GM21529 (cell line): ENCODE results near the gene SLC29A1.
A peak's percentile ranks its signal among the peaks of the same experiment; 100 is the strongest.
"Not testable (repeated sequence)": the region's sequence is repeated elsewhere in the genome, so short reads cannot be mapped to it uniquely, and the experiment has no call there.

ENCODE experiments used
- ATAC-seq: cut with Tn5 transposase; IDR thresholded peaks from one replicate; pipeline ENCODE4 v1.9.1; 2021; ENCODE audit not compliant: unreplicated experiment

Gene SLC29A1

DNA sequence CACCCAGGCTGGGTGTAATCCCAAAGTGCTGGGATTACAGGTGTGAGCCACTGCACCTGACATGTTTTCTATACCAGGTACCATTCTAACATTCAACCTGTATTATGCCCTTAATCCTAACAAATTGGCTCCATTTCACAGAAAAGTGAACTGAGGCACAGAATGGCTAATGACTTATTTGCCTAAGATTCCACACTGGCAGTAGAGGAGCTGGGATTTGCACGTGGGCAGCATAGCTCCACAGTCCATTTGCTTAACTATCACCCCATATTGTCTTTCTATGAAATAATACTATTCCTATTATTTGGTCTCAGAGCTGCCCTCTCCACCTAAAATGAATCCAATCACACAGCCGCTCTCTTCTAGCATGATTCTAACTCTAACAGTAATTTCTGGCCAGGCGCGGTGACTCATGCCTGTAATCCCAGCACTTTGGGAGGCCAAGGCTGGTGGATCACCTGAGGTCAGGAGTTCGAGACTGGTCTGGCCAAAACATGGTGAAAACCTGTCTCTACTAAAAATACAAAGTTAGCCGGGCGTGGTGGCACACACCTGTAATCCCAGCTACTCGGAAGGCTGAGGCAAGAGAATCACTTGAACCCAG is 30.0 kb upstream of the SLC29A1 start:
- ATAC-seq, result no peak

DNA sequence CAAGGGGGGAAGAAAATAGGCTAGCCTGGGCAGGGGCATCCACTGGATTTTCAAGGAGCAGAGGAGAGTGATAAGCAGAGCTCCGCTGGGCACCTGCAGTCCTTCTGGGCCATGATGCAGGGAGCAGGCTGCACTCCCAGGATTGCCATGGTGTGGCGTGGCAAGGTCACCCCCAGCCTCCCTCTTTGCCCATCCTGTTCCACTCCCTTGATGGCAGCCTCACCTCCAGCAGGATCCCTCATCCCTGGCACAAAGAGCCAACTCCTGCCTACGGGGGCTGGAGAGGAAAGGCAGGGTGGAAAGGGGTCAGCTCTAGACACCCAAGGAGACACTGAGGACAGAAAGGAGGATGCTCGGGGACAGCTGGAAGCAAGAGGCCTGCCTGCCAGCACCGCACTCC is 29.1 kb upstream of the SLC29A1 start:
- ATAC-seq, result no peak

DNA sequence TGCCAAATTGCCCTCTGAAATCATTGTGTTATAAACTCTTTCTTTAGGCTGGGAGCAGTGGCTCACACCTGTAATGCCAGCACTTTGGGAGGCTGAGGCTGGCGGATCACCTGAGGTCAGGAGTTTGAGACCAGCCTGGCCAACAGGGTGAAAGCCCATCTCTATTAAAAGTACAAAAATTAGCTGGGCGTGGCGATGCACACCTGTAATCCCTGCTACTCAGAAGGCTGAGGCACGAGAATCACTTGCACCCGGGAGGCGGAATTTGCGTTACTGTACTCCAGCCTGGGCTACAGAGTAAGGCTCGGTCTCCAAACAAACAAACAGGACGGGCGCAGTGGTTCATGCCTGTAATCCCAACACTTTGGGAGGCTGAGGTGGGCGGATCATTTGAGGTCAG is 27.0 kb upstream of the SLC29A1 start:
- ATAC-seq, result not testable (repeated sequence)

DNA sequence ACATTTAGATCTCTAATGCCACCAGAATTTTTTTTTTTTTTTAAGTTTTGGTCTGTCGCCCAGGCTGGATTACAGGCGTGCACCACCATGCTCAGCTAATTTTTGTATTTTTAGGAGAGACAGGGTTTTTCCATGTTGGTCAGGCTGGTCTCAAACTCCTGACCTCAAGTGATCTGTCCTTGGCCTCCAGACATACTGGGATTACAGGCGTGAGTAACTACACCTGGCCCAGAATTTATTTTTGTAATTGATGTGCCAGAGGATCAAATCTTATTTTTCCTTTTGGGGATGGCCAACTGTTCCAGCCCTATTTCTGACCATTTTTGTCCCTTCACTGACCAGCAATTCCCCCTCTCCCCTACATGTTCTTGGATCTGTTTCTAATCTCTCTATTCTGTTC is 24.7 kb upstream of the SLC29A1 start:
- no peak for ATAC-seq

DNA sequence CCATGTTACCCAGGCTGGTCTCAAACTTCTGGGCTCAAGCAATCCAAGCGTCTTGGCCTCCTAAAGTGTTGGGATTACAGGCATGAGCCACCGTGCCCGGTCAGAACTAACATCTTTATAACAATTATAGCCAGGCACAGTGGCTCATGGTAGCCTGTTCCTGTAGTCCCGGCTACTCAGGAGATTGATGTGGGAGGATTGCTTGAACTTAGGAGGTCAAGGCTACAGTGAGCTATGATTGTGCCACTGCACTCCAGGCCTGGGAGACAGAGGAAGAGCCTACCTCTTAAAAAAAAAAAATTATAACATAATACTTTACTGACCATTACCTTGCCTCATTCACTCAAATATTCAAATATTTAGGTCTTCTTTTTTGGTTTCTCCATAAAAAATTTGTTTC is 23.5 kb upstream of the SLC29A1 start:
- ATAC-seq, result no peak

DNA sequence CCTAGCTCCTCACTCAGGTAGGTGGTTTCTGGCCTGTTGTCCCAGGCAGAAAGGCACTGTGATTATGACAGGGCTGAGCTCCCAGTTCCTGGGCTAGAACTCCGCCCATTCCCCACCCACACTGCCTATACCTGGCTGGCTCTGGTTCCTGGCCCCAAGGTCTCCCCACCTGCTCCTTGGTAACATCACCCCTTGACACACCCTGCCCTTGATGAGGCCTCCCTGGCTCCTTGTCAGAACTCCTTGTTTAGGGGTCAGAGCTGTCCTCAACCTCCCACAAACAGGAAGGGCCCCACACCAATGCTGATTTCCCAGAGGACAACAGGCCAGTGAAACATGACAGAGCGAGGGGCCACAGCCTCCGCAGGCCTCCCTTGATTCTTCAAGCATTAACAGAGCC is 22.2 kb upstream of the SLC29A1 start:
- ATAC-seq, result no peak

DNA sequence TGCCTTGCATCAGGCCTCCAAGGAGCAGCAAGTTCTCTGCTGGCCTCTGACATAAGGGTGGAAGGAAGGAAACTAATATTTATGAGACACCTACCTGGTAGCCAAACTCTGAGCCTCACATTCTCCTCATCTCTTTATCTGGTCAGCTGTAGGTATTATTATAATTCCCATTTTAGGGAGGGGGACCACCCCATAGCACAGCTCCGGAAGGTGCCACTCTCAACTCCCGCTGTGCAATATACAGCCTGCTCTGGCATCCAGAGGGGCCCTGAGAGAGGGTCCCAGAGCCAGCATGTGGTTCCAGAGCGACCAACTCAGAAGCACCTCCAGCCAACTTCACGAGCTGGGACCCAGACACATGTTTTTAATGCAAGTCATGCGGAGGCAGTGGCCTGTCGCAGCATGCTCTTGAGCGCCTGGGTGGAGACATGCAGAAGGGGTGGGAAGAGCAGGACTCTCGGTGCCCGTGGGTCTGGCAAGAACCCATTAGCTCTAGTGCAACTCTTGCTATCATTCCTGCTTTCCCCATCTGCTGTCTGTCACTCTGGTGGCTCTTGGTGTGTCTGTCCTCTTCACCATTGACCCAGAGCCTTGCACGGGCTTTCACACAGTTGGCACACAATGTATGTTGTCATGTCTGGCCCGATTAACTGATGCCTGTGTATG is 21.6 kb upstream of the SLC29A1 start:
- ATAC-seq, result no peak

DNA sequence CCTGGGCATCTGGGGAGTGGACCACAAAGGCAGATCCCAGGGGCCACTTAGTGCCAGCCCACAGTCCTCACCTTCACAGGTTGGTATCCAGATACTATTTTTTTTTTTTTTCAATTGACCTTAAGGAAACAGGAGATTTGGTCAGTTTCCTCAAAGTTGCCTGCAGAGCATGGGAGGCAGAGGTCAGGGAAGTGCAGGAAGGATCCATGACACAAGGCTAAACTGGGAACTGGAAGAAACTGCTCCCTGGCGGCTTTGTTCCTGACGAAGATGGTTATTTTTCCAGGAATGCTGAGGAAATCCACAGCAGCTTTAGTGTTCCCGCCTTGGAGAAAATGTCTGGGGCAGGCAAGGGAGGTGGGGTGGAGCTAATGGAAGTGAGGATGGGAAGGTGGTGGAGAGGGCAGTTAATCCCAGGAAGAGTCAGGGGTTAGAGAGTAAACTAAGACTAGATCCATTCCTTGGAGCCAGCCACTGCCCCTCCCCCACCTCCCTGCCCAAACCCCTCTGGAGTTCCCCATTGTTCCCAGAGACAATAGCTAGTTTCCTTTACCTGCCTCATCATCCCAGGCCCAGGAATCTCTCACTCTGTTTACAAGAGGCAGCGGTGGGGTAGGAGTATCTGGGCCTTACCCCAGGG is 20.9 kb upstream of the SLC29A1 start:
- no peak for ATAC-seq

DNA sequence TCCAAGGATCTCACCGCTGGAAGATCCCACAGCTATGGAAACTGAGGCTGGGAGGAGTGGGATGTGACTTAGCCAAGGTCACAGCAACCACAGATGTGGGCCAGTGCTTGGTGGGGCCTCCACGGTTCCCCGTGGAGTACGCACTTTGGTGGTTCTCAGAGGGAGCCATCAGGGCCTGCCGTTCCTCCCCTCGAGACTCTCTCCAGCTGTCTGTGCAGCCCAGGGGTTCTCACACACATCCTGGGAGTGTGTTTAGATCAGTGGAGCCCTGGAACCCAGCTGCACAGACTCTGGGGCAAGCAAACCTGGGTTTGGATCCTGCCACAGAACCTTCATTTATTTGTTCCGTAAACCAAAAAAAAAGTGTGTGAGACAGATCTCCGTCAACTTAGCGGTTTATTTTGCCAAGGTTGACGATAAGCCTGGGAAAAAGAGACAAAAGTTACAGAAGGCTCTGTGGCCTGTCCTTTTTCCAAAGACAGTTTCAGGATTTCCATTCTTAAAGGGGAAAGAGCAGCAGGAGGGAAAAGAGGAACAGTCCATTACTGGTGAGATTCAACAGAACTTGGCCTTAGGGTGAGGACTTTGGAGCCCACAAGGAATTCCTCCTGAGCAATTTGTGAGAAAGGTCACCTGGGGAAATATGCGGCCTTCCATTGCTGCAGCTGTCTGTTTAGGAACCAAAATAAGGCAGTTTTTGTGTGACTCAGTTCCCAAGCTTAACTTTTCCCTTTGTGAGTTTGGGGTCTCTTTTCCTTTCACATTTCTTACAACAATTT is 20.2 kb upstream of the SLC29A1 start:
- no peak for ATAC-seq

DNA sequence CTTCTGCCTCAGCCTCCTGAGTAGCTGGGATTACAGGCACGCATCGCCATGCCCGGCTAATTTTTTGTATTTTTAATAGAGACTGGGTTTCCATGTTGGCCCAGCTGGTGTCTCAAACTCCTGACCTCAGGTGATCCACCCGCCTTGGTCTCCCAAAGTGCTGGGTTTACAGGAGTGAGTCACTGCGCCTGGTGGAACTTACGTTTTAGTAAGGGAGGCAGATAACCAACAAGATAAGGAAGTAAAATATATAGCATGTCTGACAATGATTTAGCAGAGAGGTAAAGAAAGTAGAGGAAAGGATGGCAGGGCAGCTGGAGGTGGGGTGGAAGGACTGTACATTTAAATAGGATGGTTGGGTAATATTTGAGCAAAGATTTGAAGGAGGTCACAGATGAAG is 19.4 kb upstream of the SLC29A1 start:
- ATAC-seq, result no peak

DNA sequence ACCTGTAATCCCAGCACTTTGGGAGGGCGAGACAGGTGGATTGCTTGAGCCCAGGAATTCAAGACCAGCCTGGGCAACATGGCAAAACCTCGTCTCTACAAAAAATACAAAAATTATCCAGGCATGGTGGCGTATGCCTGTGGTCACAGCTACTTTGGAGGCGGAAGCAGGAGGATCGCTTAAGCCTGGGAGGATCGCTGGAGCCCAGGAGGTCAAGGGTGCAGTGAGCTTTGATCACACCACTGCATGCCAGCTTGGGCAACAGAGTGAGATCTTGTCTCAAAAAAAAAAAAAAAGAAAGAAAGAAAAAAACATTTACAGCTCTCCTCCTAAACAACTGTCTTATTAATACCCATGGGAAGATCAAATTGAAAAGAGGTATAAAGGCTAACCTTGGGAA is 15.4 kb upstream of the SLC29A1 start:
- ATAC-seq, result no peak

DNA sequence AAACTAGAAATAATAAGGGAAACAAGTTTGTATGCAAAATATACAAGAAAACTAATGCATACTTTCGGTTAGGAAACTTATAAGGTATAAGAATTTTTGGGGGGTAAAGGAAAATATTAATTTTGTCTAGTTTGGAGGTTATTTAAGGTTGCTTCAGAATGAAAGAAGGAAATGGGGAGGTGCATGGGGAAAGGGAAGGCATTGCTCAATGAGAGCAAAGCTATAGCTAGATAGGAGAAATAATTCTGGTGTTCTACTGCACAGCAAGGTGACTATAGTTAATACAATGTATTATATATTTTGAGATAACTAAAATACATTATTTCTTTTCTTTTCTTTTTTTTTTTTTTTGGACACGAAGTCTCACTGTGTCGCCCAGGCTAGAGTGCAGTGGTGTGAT is 12.1 kb upstream of the SLC29A1 start:
- no peak for ATAC-seq

DNA sequence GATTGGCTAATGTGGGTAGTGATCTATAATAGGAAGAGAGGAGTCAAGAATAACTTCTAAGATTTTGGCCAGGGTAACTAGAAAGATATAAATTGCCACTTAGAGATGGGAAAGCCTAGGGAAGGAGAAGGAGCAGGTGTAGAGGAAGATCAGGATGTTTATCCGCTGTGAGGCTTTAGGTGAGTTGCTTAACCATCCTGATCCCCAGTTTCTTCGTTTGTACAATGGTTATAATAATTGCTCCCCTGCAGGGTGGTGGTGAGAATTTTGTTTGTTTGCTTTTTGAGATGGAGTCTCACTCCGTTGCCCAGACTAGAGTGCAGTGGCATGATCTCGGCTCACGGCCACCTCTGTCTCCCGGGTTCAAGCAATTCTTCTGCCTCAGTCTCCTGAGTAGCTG is 9.1 kb upstream of the SLC29A1 start:
- ATAC-seq, result no peak

DNA sequence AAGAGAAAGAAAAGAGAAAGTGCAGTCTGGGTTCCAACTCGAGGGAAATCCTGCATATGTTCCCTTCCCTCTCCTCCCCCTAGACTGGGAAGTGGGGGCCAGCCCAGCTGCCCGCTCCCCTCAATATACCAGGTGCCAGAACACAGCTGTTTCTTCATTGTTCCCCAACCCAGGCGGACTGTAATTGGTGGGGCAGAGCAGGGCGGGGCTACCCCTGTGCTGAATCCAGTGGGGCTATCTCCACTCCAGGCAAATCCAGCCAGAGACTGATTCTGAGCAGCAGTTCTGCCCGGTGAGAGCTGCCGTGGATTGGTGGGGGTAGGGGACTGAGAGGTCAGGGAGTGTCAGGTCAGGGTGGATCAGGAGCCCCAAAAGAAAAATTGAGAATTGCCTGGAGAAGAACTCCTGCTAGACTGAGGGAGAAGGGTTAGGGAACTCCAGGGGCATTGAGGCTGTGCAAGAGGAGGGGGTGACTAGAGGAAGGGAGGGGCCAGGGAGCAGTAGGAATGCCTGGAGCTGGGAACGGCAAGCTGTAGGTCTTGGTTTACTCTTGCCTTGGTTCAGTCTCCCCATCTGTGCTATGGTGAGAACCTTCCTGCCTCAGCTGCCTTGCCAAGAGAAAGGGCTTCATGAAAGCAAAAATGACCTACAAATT is 6.6 kb upstream of the SLC29A1 start, which contains the start of gene MYMX:
Gene MYMX (plus strand): TSS at position 250 of the 655 bp plus-strand sequence. CDS start 546 bp downstream, outside the sequence.
- no peak for ATAC-seq

DNA sequence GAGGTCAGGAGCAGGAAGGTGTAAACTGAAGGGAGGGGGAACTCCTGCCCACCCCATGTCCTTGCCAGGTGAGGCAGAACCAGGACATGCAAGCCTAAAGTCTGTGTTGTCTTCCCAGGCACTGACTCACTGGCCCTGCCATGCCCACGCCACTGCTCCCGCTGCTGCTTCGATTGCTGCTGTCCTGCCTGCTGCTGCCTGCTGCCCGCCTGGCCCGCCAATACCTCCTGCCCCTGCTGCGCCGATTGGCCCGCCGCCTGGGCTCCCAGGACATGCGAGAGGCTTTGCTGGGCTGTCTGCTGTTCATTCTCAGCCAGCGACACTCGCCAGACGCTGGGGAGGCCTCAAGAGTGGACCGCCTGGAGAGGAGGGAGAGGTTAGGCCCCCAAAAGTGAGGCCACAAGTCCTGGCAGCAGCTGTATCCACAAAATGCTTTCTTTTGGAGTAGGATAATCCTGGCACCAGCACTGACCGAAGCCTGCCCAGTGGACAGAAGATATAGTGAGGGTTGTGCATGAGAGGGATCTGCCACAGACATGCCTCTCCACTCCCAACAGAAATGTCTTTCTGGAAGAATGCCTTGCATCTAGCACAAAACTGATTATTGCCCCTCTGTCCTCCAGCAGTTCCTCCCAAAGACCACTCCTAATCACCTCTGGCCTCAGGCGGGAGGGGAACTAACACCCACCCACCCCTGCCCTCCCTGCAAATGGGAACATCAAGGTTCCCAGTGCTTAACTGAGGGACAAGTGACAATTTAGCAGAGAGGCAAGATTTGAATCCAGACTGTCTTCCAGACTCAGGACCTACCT is 5.9 kb upstream of the SLC29A1 start:
- no peak for ATAC-seq

DNA sequence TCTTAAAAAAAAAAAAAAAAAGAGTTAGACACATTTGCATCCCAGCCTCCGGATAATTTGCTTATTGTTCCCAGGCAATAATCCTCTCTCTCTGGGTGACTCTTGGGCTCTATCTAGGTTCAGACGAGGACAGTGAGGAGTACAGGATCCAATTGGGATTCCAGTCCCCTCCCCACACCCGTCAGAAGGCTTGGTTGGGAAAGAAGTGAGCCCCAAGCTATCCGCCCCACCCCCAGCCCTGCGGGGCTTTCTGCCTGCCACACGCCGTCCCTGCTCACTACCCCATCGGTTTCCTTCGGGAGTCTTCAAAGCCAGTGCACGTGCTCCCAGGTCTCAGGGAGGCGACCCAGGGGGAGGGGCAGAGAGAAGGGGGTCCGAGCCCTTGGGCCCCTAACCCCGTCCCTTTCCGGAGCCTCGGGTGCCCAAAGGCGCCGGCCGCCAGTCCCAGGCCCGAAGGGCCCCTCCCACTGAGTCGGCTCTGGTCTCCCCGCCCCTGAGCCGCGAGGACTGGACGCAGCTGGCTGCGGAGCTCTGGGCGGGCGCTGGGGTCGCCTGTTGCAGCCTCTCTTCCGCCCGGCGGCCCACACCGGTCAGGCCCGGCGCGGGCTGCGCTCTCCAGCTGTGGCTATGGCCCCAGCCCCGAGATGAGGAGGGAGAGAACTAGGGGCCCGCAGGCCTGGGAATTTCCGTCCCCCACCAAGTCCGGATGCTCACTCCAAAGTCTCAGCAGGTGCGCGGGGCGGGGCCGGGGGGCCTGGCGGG is 4.2 kb upstream of the SLC29A1 start:
- ATAC-seq, result peak; percentile 54

DNA sequence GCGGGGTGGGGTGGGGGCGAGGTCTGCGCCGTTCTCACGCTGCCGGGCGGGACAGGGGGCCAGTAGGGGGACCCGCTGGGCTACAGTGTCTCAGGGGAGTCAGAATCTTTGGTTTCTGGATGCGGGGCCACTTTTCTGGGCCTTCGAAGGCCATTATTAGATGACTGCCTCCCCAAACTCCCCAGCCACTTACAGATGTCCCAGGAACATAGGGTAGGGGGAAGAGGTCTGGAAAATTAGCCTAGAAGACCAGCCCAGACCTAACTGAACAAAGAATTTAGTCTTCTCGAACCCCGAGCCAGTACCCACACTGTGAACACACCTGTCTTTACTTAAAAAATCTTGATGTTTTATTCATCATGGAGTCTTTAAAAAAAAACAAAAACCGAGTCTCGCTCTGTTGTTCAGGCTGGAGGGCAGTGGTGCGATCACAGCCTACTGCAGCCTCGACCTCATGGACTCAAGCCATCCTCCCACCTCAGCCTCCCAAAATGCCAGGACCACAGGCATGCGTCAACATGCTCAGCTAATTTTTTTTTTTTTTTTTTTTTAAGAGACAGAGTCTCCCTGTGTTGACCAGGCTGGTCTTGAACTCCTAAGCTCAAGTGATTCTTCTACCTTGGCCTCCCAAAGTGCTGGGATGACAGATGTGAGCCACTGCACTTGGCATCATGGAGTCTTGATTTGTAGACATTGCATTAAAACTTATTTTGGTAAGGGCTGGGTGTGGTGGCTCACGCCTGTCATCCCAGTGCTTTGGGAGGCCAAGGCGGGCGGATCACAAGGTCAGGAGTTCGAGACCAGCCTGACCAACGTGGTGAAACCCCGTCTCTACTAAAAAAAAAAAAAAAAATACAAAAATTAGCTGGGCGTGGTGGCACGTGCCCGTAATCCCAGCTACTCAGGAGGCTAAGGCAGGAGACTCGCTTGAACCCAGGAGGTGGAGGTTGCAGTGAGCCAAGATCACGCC is 3.3 kb upstream of the SLC29A1 start:
- no peak for ATAC-seq

DNA sequence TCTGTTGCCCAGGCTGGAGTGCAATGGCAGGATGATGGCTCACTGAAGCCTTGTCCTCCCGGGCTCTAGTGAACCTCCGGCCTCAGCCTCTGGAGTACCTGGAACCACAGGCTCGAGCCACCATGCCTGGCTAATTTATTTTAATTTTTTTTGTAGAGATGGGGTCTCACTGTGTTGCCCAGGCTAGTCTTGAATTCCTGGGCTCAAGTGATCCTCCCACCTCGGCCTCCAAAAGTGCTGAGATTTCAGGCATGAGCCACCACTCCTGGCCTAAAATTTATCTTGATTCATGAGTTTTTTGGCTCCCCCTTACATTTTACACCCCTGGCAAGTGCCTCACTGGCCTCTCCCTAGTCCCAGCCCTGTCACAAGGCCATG is 2.5 kb upstream of the SLC29A1 start:
- no peak for ATAC-seq
